B cell (primary cell): Measurements from ENCODE around the gene AAR2. TPM values are rescaled to one million over a fixed set of nuclear protein-coding genes. Genes with fewer than 3 reads are reported as not detected.

Experiments used
- ATAC-seq: fragments of 200-7000 bp; cut with Tn5 transposase; one replicate; pipeline ENCODE4 v1.10.0; 2021; ENCODE audit warnings: low read depth, mild to moderate bottlenecking, moderate number of reproducible peaks, moderate library complexity
- CTCF ChIA-PET: fragments of 350-600 bp; sonication (Branson Sonifier 250); formaldehyde crosslinking; loops from one replicate; lab custom pipeline; 2021; ENCODE audit warnings: antibody characterized with exemption, inconsistent platforms; lab: Charles Lee
- POLR2A ChIA-PET: fragments of 350-600 bp; sonication (Branson Sonifier 250); formaldehyde crosslinking; loops from one replicate; lab custom pipeline; 2021; ENCODE audit warnings: antibody characterized with exemption; lab: Charles Lee
- DNase-seq: peaks from one replicate; pipeline ENCODE4 v3.0.0; 2013
- H2AFZ ChIP-seq: 2 replicates; pipeline ENCODE4 v1.6.1; 2012; ENCODE audit warnings: mild to moderate bottlenecking, low read depth, low read length; ENCODE audit not compliant: insufficient read depth, poor library complexity, severe bottlenecking
- H3K27ac ChIP-seq, 2 donors: 1 replicate in 1 of 2; 2 replicates in 1 of 2; pipeline ENCODE4 v1.5.1; 2012 to 2013; ENCODE audit warnings: low read length in 2 of 2, mild to moderate bottlenecking in 2 of 2, moderate library complexity in 1 of 2
- H3K27me3 ChIP-seq, 4 experiments: fragments of 200-600 bp in 1 of 4; sonication (generic) in 1 of 4; replicated peaks in 1 of 4; 1 replicate in 2 of 4; 2 replicates in 2 of 4; pipeline versions ENCODE4 v1.6.1 to v1.7.0; 2013 to 2016; ENCODE audit warnings: low read length in 3 of 4, mild to moderate bottlenecking in 2 of 4, mixed read lengths in 1 of 4, moderate library complexity in 1 of 4; ENCODE audit not compliant: insufficient read depth in 4 of 4, control insufficient read depth in 3 of 4; ENCODE audit errors: control extremely low read depth in 1 of 4
- H3K36me3 ChIP-seq, 2 experiments: replicated peaks in 1 of 2; 1 replicate in 1 of 2; 2 replicates in 1 of 2; pipeline versions ENCODE4 v1.6.1 to v1.7.1; 2013; ENCODE audit warnings: low read length in 1 of 2; ENCODE audit not compliant: insufficient read depth in 2 of 2, control insufficient read depth in 1 of 2; ENCODE audit errors: control extremely low read depth in 1 of 2, extremely low read depth in 1 of 2
- H3K4me1 ChIP-seq, 2 donors: fragments of 200-600 bp in 1 of 2; sonication (generic) in 1 of 2; 1 replicate in 1 of 2; 2 replicates in 1 of 2; pipeline versions ENCODE4 v1.5.1 to v1.6.1; 2013 to 2017; ENCODE audit warnings: low read length in 2 of 2; ENCODE audit not compliant: control insufficient read depth in 2 of 2, insufficient read depth in 2 of 2
- H3K4me2 ChIP-seq: replicated peaks from 2 replicates; pipeline ENCODE3; 2012; ENCODE audit warnings: mild to moderate bottlenecking, low read depth, low read length; ENCODE audit not compliant: poor library complexity, severe bottlenecking
- H3K4me3 ChIP-seq, 5 experiments: fragments of 200-600 bp in 1 of 5; sonication (generic) in 1 of 5; 1 replicate in 3 of 5; 2 replicates in 2 of 5; pipeline versions ENCODE4 v1.5.1 to v1.7.0; 2011 to 2016; ENCODE audit warnings: low read length in 4 of 5, mild to moderate bottlenecking in 4 of 5, low read depth in 2 of 5, control low read depth in 1 of 5, moderate library complexity in 1 of 5; ENCODE audit not compliant: insufficient read depth in 1 of 5; ENCODE audit errors: control extremely low read depth in 1 of 5, extremely low read depth in 1 of 5
- H3K79me2 ChIP-seq: fragments of 200-600 bp; sonication (generic); one replicate; pipeline ENCODE4 v1.6.0; 2016; ENCODE audit warnings: low read length; ENCODE audit not compliant: control insufficient read depth, insufficient read depth
- H3K9ac ChIP-seq: fragments of 200-600 bp; sonication (generic); 2 replicates; pipeline ENCODE4 v1.6.1; 2017; ENCODE audit warnings: mild to moderate bottlenecking, low read length, moderate library complexity
- H3K9me3 ChIP-seq, 3 donors: one replicate each; pipeline versions ENCODE4 v1.6.1 to v1.7.1; 2013; ENCODE audit warnings: low read length in 2 of 3; ENCODE audit not compliant: control insufficient read depth in 2 of 3, insufficient read depth in 1 of 3; ENCODE audit errors: control extremely low read depth in 1 of 3
- H4K20me1 ChIP-seq: 2 replicates; pipeline ENCODE4 v1.6.0; 2012; ENCODE audit warnings: mild to moderate bottlenecking, low read length; ENCODE audit not compliant: insufficient read depth, control insufficient read depth, poor library complexity, severe bottlenecking
- H3K27ac Mint-ChIP-seq: one replicate; pipeline ENCODE4 v1.8.0; 2021; ENCODE audit warnings: mixed read lengths
- H3K27me3 Mint-ChIP-seq: one replicate; pipeline ENCODE4 v1.8.0; 2021; ENCODE audit warnings: mixed read lengths
- H3K4me1 Mint-ChIP-seq: one replicate; pipeline ENCODE4 v1.8.0; 2021; ENCODE audit warnings: mixed read lengths
- H3K4me3 Mint-ChIP-seq: one replicate; pipeline ENCODE4 v1.8.0; 2021; ENCODE audit warnings: mixed read lengths
- H3K9me3 Mint-ChIP-seq: one replicate; pipeline ENCODE4 v1.8.0; 2022; ENCODE audit warnings: mixed read lengths; ENCODE audit not compliant: insufficient read depth
- CTCF ChIP-seq: fragments of 200-600 bp; IDR thresholded peaks from one replicate; pipeline ENCODE4 v1.8.0; 2022; ENCODE audit warnings: antibody characterized with exemption, mild to moderate bottlenecking
- EZH2 ChIP-seq: IDR thresholded peaks from 2 replicates; pipeline ENCODE4 v1.6.1; 2012; ENCODE audit warnings: borderline replicate concordance, low read depth, mild to moderate bottlenecking, moderate library complexity, low read length; ENCODE audit not compliant: insufficient read depth, poor library complexity, severe bottlenecking
- WGBS: methylation state at CpG from one replicate; pipeline ENCODE4 v1.1.5; 2013; ENCODE audit warnings: missing lambda C conversion rate; ENCODE audit not compliant: insufficient coverage; 5-methylcytosine and 5-hydroxymethylcytosine counted together
- intact Hi-C: fragments of 100-400 bp; cut with micrococcal nuclease; formaldehyde crosslinking; loops from one replicate; pipeline ENCODE4 v1.10.0; 2022
- polyA plus RNA-seq: library from polyadenylated mRNA; depleted of rRNA; stranded (reverse); fragments of >200 nt; gene quantifications from 2 replicates; pipeline ENCODE4 v1.2.3, GENCODE V29; 2012
- total RNA-seq, 2 donors: library from RNA; stranded (reverse); fragments of 120-200 nt in 1 of 2; gene quantifications; 1 replicate in 1 of 2; 2 replicates in 1 of 2; pipeline versions ENCODE4 v1.2.3 to v1.2.4, GENCODE V29; 2013 to 2022

Gene AAR2
- total and polyA plus RNA-seq, 2 donors (not counting 1 experiment from before 2014, with no cell fraction given), result 10.3 to 21.3 TPM

- H3K4me2 ChIP-seq, result no peak overlapping the region
- CTCF ChIA-PET, result interaction anchor here (0.6 to 3.8 kb wide), 15 partner anchors 9 to 405 kb away, joined by 3 to 36 read pairs (median 4); partner anchors contain the start of gene RAB5IF
- Mint-ChIP-seq H3K4me1 (peaks cover 7% of the 10 kb centered on the region), H3K27me3 (peaks cover 24% of the 10 kb centered on the region), H3K27ac (no peak overlapping the region), H3K4me3 (no peak overlapping the region), H3K9me3 (no peaks in the 10 kb centered on the region)
- peaks cover 3 to 7% of the 10 kb centered on the region in 2 donors for H3K4me1 ChIP-seq
- no peaks in the 10 kb centered on the region for H3K79me2 ChIP-seq
- H3K4me3 ChIP-seq, result no peak overlapping the region
- H3K27me3 ChIP-seq, result peaks cover 0 to 5% (median 2%) of the 10 kb centered on the region in 4 experiments
- TF ChIP-seq EZH2 (no peak), CTCF (no peak)
- H3K9ac ChIP-seq, result no peak overlapping the region
- H3K27ac ChIP-seq, result no peak overlapping the region
- WGBS, result no CpG with 5 or more reads among the region's 1 CpG
- POLR2A ChIA-PET, result no interaction called here
- H4K20me1 ChIP-seq, result no peaks in the 10 kb centered on the region
- no peaks in the 10 kb centered on the region for H3K36me3 ChIP-seq
- intact Hi-C loops, result no loop called here
- H3K9me3 ChIP-seq, result no peaks in the 10 kb centered on the region
- no peak overlapping the region for H2AFZ ChIP-seq
- no peak for ATAC-seq
- DNase-seq, result no peak
These were observed 35.8 kb upstream of the AAR2 start for GRCh38 chr20:36200451-36200850.

- no peak for DNase-seq
- Mint-ChIP-seq H3K27ac (no peak overlapping the region), H3K27me3 (peaks cover 22% of the 10 kb centered on the region), H3K4me3 (no peak overlapping the region), H3K9me3 (no peaks in the 10 kb centered on the region), H3K4me1 (peaks cover 7% of the 10 kb centered on the region)
- POLR2A ChIA-PET, result no interaction called here
- no peak overlapping the region for H3K27ac ChIP-seq
- no peak for ATAC-seq
- no peaks in the 10 kb centered on the region for H4K20me1 ChIP-seq
- H3K79me2 ChIP-seq, result no peaks in the 10 kb centered on the region
- TF ChIP-seq EZH2 (no peak), CTCF (no peak)
- no peak overlapping the region for H3K4me2 ChIP-seq
- H3K36me3 ChIP-seq, result no peaks in the 10 kb centered on the region
- intact Hi-C loops, result no loop called here
- H3K27me3 ChIP-seq, result peaks cover 0 to 5% (median 2%) of the 10 kb centered on the region in 4 experiments
- no peak overlapping the region for H2AFZ ChIP-seq
- H3K9ac ChIP-seq, result no peak overlapping the region
- no peaks in the 10 kb centered on the region for H3K9me3 ChIP-seq
- peaks cover 3 to 7% of the 10 kb centered on the region in 2 donors for H3K4me1 ChIP-seq
- WGBS, result 83% methylated on average over 4 of the region's 4 CpGs
- CTCF ChIA-PET, result interaction anchor here (1.3 to 3.8 kb wide), 6 partner anchors 8 to 717 kb away, joined by 3 to 36 read pairs (median 28); no protein-coding TSS in a partner anchor
- H3K4me3 ChIP-seq, result no peak overlapping the region
These were observed 35.1 kb upstream of the AAR2 start for GRCh38 chr20:36201198-36201597.
